ENCODE results near the gene TTPAL. TPM values are rescaled to one million over a fixed set of nuclear protein-coding genes. Genes with fewer than 3 reads are reported as not detected.
A peak's percentile ranks its signal among the peaks of the same experiment; 100 is the strongest.

The TTPAL gene
- total and polyA plus RNA-seq, 7 donors, result 3.0 to 10.0 (median 7.2) TPM

DNA sequence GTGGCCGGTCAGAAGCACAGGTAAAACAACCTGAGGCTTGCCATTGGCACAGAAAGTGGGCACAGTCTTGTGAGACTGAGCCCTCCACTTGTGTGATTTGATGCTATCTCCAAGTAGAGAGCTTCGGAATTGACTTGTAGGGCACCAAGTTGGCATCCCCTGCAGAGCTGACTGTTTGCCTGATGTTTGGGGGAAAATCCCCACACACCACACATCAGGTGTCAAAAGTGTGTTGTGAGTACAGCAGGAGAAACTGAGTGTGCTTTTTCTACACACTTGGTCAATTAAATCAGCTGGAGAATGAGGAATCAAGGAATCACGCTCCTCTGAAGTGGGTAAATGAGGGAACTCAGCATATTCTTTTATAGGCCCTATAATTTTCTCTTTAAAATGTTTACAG lies 45.2 kb downstream of the TTPAL start:
- intact Hi-C loops (cut with DNase I), result loop anchor here (5.0 kb wide), 1 partner anchor 309 kb away; the partner anchor contains the start of gene OSER1
- Histone ChIP-seq H3K36me3 (no peaks in the 10 kb centered on the region), H3K4me1 (peaks cover 0 to 57% (median 52%) of the 10 kb centered on the region in 4 donors), H3K27me3 (no peaks in the 10 kb centered on the region), H3K9me3 (no peaks in the 10 kb centered on the region), H3K27ac (peak overlapping the region; percentile 97 to 99 (median 98)), H3K4me3 (peak overlapping the region; percentile 82 to 98 (median 92))
- no peak for DNase-seq
- TF ChIP-seq POLR2AphosphoS5 (IDR thresholded peaks at IDR 0.05) (no peak), POLR2A (IDR thresholded peaks at IDR 0.05) (no peak), EP300 (IDR thresholded peaks at IDR 0.05) (no peak)
- TF ChIP-seq, protein P1, sequence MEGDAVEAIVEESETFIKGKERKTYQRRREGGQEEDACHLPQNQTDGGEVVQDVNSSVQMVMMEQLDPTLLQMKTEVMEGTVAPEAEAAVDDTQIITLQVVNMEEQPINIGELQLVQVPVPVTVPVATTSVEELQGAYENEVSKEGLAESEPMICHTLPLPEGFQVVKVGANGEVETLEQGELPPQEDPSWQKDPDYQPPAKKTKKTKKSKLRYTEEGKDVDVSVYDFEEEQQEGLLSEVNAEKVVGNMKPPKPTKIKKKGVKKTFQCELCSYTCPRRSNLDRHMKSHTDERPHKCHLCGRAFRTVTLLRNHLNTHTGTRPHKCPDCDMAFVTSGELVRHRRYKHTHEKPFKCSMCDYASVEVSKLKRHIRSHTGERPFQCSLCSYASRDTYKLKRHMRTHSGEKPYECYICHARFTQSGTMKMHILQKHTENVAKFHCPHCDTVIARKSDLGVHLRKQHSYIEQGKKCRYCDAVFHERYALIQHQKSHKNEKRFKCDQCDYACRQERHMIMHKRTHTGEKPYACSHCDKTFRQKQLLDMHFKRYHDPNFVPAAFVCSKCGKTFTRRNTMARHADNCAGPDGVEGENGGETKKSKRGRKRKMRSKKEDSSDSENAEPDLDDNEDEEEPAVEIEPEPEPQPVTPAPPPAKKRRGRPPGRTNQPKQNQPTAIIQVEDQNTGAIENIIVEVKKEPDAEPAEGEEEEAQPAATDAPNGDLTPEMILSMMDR (IDR thresholded peaks at IDR 0.05), result no peak
- 30 to 62% methylated on average over 3 of the region's 3 CpGs for WGBS, 2 donors

DNA sequence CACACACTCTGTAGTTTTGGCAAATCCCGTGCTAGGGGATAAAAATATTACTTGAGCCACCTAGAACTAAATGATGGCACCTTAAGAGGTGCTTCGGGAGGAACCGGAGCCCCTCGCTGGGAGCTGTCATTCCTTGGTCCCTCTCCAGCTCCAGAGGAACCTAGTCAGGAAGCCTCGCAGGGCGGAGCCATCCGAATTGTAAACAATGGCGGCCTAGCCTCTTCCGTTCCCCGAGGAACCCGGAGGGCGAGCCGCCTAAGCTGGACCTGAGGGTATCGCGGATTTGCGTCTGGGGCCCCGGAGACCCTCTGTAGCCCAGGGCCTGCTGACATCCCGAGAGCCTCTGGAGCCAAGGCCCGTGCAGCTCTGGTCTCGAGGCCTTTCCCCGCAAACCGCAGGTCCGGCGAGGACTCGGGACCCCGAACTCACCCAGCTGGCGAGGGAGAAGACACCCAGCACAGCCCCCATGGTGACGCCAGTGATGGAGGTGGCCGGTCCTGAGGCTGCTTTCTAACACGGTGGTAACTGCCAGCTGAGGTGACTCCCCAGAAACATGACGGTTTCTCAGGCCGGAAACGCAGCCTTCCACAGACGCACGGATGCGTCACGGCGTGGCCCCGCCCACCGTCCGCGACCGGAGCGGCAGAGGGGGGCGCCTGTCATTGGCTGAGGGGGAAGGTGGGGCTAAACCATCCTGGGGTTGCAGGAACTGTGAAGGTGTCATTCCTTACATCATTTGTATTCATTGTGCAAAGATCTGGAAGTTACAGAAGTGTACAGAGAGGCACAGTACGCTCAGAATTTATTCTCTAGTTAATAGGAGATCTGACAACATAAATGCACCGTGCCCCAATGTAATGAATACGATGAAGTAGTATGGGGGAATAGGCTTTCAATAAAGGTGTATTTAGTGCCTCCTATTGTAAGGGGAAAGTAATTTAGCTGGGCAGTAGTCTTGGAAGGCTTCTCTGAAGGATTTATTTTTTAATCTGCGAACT lies 46.1 kb downstream of the TTPAL start, which contains the start of gene SERINC3:
TSS of gene SERINC3 (minus strand) at position 587 of the 998 bp plus-strand sequence. CDS start at position 468, 119 bp downstream.
- peak; percentile 99 for DNase-seq
- intact Hi-C loops (cut with DNase I), result loop anchor here (5.0 kb wide), 1 partner anchor 309 kb away; the partner anchor contains the start of gene OSER1
- 1% methylated on average over 49 of the region's 49 CpGs for WGBS, 2 donors
- H3K4me1 ChIP-seq, result peaks cover 0 to 48% (median 43%) of the 10 kb centered on the region in 4 donors
- no peaks in the 10 kb centered on the region for H3K9me3 ChIP-seq
- no peaks in the 10 kb centered on the region for H3K36me3 ChIP-seq
- H3K27ac ChIP-seq, result peak within 1 kb of the TSS; percentile 97 to 99 (median 98)
- H3K27me3 ChIP-seq, result no peaks in the 10 kb centered on the region
- peak within 1 kb of the TSS; percentile 82 to 98 (median 92) for H3K4me3 ChIP-seq
- TF ChIP-seq POLR2AphosphoS5 (IDR thresholded peaks at IDR 0.05), result peak; percentile 86 to 95 (median 89)
- TF ChIP-seq EP300 (IDR thresholded peaks at IDR 0.05), result peak in 1 of 4 donors; percentile 47
- TF ChIP-seq POLR2A (IDR thresholded peaks at IDR 0.05), result peak; percentile 54 to 67
- TF ChIP-seq, protein P1 (IDR thresholded peaks at IDR 0.05), result no peak

DNA sequence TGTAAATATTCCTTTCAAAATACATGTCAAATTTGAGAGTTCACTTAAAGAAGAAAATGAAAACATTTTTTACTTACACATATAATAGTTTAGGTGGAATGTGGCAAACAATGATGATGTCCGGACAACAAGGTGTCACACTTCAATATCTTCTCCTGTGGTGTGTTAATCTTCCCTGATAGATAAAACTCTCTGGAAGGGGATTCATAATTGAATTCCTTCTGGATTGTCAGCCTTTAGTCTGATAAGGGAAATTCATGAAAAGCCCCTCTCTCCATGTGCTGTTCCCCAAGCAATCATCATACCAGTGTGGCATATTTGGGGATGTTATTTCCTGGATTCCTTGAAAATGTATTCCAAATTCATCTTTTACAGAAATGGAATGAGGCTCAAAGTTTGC lies 47.2 kb downstream of the TTPAL start:
- Histone ChIP-seq H3K4me1 (peaks cover 0 to 38% (median 34%) of the 10 kb centered on the region in 4 donors), H3K27me3 (no peaks in the 10 kb centered on the region), H3K36me3 (no peaks in the 10 kb centered on the region), H3K27ac (peak overlapping the region in 3 of 4 donors; percentile 97 to 99 (median 98)), H3K4me3 (no peak overlapping the region), H3K9me3 (no peaks in the 10 kb centered on the region)
- TF ChIP-seq, protein P1 (IDR thresholded peaks at IDR 0.05), result no peak
- no peak for TF ChIP-seq EP300 (IDR thresholded peaks at IDR 0.05)
- no peak for DNase-seq
- intact Hi-C loops (cut with DNase I), result loop anchor here (5.0 kb wide), 1 partner anchor 311 kb away; the partner anchor contains the start of gene OSER1
- 93 to 96% methylated on average over 1 of the region's 1 CpG for WGBS, 2 donors

DNA sequence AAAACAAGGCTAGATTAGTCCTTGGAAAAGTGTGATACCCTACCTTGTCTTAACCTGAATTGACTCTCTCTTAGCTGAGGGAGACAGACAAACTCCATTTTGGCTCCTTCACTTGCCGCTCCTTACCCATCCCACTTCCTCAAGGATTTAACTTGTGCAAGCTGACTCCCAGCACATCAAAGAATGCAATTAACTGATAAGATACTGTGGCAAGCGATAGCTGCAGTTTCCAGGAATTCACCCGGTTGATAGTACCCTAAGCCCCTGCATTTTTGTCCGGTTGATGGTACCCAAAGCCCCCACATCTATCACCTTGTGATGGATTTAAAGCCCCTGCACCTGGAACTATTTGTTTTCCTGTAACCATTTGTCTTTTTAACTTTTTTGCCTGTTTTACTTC lies 48.1 kb downstream of the TTPAL start:
- Histone ChIP-seq H3K4me1 (peaks cover 0 to 29% (median 26%) of the 10 kb centered on the region in 4 donors), H3K9me3 (no peaks in the 10 kb centered on the region), H3K4me3 (no peak overlapping the region), H3K27me3 (no peaks in the 10 kb centered on the region), H3K27ac (no peak overlapping the region), H3K36me3 (no peaks in the 10 kb centered on the region)
- WGBS, 2 donors, result 23 to 49% methylated on average over 4 of the region's 4 CpGs
- DNase-seq, result no peak
- TF ChIP-seq, protein P1 (IDR thresholded peaks at IDR 0.05), result no peak
- TF ChIP-seq EP300 (IDR thresholded peaks at IDR 0.05) (no peak), POLR2A (IDR thresholded peaks at IDR 0.05) (no peak), POLR2AphosphoS5 (IDR thresholded peaks at IDR 0.05) (no peak)
- intact Hi-C loops (cut with DNase I), result loop anchor here (5.0 kb wide), 1 partner anchor 311 kb away; the partner anchor contains the start of gene OSER1

All from sigmoid colon (tissue), 7 donors.